ENCODE measurements around the gene FAM78B.

- TF ChIP-seq CTCF (IDR thresholded peaks at IDR 0.05), result no peak
- TF ChIP-seq EP300 (IDR thresholded peaks at IDR 0.05), result no peak
- TF ChIP-seq POLR2A (IDR thresholded peaks at IDR 0.05), result no peak
Observed at GRCh38 chr1:166200743-166201142, 33.9 kb upstream of the FAM78B start.
